ENCODE measurements around the gene SPC24. TPM values are rescaled to one million over a fixed set of nuclear protein-coding genes. Genes with fewer than 3 reads are reported as not detected.
A peak's percentile ranks its signal among the peaks of the same experiment; 100 is the strongest.

SPC24 gene
- total and polyA plus RNA-seq, 2 of the 4 experiments (the other 2 are of a cell fraction): 12.2 to 97.5 TPM

GRCh38 chr19:11142528-11143171 is 12.9 kb downstream of the SPC24 start:
- peak overlapping the region; percentile 100 for H2AK9ac ChIP-seq (replicated peaks; ENCODE audit: low read depth, low read length, poor library complexity)
- H3K9ac ChIP-seq (ENCODE audit: low read depth, low read length): peak overlapping the region; percentile 80
- H2BK5ac ChIP-seq (ENCODE audit: low read depth, low read length, poor library complexity, severe bottlenecking): peak overlapping the region; percentile 100
- peak overlapping the region; percentile 94 for H4K5ac ChIP-seq (ENCODE audit: low read depth, low read length)
- peaks cover 14 to 51% of the 10 kb centered on the region in 2 experiments; a peak in 3 of 4 replicates for H3K79me1 ChIP-seq (ENCODE audit: low read depth in 1 of 2, low read length in 2 of 2)
- H3K9me3 ChIP-seq (ENCODE audit: control insufficient read depth, insufficient read depth, low read length): peaks cover 4% of the 10 kb centered on the region; the same call in 1 of the 2 replicates
- H2AK5ac ChIP-seq (ENCODE audit: low read depth, low read length): peak overlapping the region; percentile 98
- peak overlapping the region; percentile 96 for H3K56ac ChIP-seq (ENCODE audit: extremely low read depth, insufficient read depth, low read length)
- peak overlapping the region; percentile 90 for H2AFZ ChIP-seq (replicated peaks; ENCODE audit: low read length, poor library complexity)
- H2BK120ac ChIP-seq (ENCODE audit: low read depth, low read length): peak overlapping the region; percentile 100
- dilution Hi-C loops (cut with HindIII; ENCODE audit: low sequenced_read_pairs, unreplicated experiment): no loop called here
- TF ChIP-seq MAZ (IDR thresholded peaks at IDR 0.05; ENCODE audit: borderline replicate concordance, low read depth, low read length) (peak; percentile 95), SMC3 (IDR thresholded peaks at IDR 0.05; ENCODE audit: low read depth, low read length) (no peak), NFE2L2 (IDR thresholded peaks at IDR 0.05; ENCODE audit: low read depth, low read length) (no peak), CHD1 (IDR thresholded peaks at IDR 0.05; ENCODE audit: low read depth, low read length) (no peak; the same call in 1 of the 2 replicates), ELK1 (IDR thresholded peaks at IDR 0.05; ENCODE audit: borderline replicate concordance, low read depth, low read length) (no peak), RFX5 (IDR thresholded peaks at IDR 0.05; ENCODE audit: low read depth, low read length) (no peak), BHLHE40 (IDR thresholded peaks at IDR 0.05; ENCODE audit: low read depth, low read length) (peak; percentile 22; the same call in 1 of the 2 replicates), USF2 (IDR thresholded peaks at IDR 0.05; ENCODE audit: low read depth, low read length) (no peak), FOS (IDR thresholded peaks at IDR 0.05; ENCODE audit: low read depth, low read length) (peak; percentile 45; the same call in 1 of the 2 replicates)
- peaks cover 42% of the 10 kb centered on the region for H3K4me1 ChIP-seq (ENCODE audit: control insufficient read depth, insufficient read depth, low read length)
- peak overlapping the region; percentile 99 for H2BK20ac ChIP-seq (ENCODE audit: low read depth, low read length)
- H3K4me3 ChIP-seq (ENCODE audit: insufficient read depth, low read depth, low read length): no peak overlapping the region
- ATAC-seq (ENCODE audit: low read depth) (peak; percentile 71), DNase-seq (peak; percentile 95)
- 0% methylated on average over 4 of the region's 22 CpGs; no CpG with 5 or more reads in 1 of the 2 experiments for WGBS, 2 experiments (ENCODE audit: extremely low coverage in 2 of 2, insufficient read length in 1 of 2)
- peak overlapping the region; percentile 99 for H3K18ac ChIP-seq (ENCODE audit: low read depth, low read length)
- peak overlapping the region; percentile 98 for H3K27ac ChIP-seq (ENCODE audit: insufficient read depth, low read length)
- in situ Hi-C loops (cut with MboI; ENCODE audit: low sequenced_read_pairs): no loop called here
- H4K91ac ChIP-seq (ENCODE audit: insufficient read depth, low read depth, low read length): peak overlapping the region; percentile 100
- intact Hi-C loops (cut with micrococcal nuclease): no loop called here
- peak overlapping the region; percentile 84; the same call in 2 of the 3 replicates for H2BK15ac ChIP-seq (ENCODE audit: low read depth, low read length)
- H3K4me2 ChIP-seq (ENCODE audit: low read depth, low read length): peak overlapping the region; percentile 76
- peak overlapping the region; percentile 99 for H3K14ac ChIP-seq (replicated peaks; ENCODE audit: low read depth, low read length)
- BruUV-seq (replicated peaks): no TSS peak
- CTCF ChIA-PET: interaction anchor here (0.5 kb wide), 1 partner anchor 11 kb away, joined by 5 read pairs; no protein-coding TSS in a partner anchor
- peak overlapping the region; percentile 100 for H3K4ac ChIP-seq (ENCODE audit: low read depth, low read length)
- H3K9me1 ChIP-seq (ENCODE audit: insufficient read depth, low read length): peaks cover 23% of the 10 kb centered on the region
- POLR2A ChIA-PET (ENCODE audit: unreplicated experiment): interaction anchor here (0.6 to 1.3 kb wide), 3 partner anchors 13 to 71 kb away, joined by 3 to 13 read pairs (median 3); partner anchors contain the start of gene SPC24
- peak overlapping the region; percentile 100 for H3K23ac ChIP-seq (ENCODE audit: low read depth, low read length)
- H4K20me1 ChIP-seq (ENCODE audit: insufficient read depth, low read length): no peaks in the 10 kb centered on the region; the same call in 1 of the 2 replicates
- peak overlapping the region; percentile 57 to 97 for H4K8ac ChIP-seq (ENCODE audit: low read depth in 2 of 2, low read length in 2 of 2)
- no peaks in the 10 kb centered on the region for H3K27me3 ChIP-seq (ENCODE audit: control insufficient read depth, insufficient read depth, low read length)
- no peaks in the 10 kb centered on the region; the same call in 1 of the 2 replicates for H3K36me3 ChIP-seq (ENCODE audit: control insufficient read depth, insufficient read depth, low read length)
